Breast epithelium (tissue), 4 donors: Measurements from ENCODE around the gene ME3. TPM values are rescaled to one million over a fixed set of nuclear protein-coding genes. Genes with fewer than 3 reads are reported as not detected.

ENCODE experiments used
- DNase-seq, 2 donors: peaks; one replicate each; pipeline ENCODE4 v3.0.0-alpha.2; 2019; ENCODE audit warnings: low spot score in 2 of 2
- H3K27ac ChIP-seq, 2 donors: fragments of 200-600 bp; sonication (generic) in 1 of 2; one replicate each; pipeline ENCODE4 v1.5.1; 2016 to 2019; ENCODE audit warnings: mild to moderate bottlenecking in 1 of 2
- H3K27me3 ChIP-seq, 2 donors: fragments of 200-600 bp; sonication (generic) in 1 of 2; one replicate each; pipeline versions ENCODE4 v1.5.1 to v1.6.0; 2017 to 2019; ENCODE audit warnings: control low read depth in 1 of 2, mild to moderate bottlenecking in 1 of 2
- H3K36me3 ChIP-seq: fragments of 200-600 bp; one replicate; pipeline ENCODE4 v1.5.1; 2019
- H3K4me1 ChIP-seq, 2 donors: fragments of 200-600 bp; sonication (generic); one replicate each; pipeline ENCODE4 v1.5.1; 2016 to 2019; ENCODE audit warnings: control low read depth in 1 of 2
- H3K4me3 ChIP-seq, 3 donors: fragments of 200-600 bp; sonication (generic); 1 replicate in 2 of 3; 2 replicates in 1 of 3; pipeline ENCODE4 v1.5.1; 2016 to 2019; ENCODE audit warnings: mild to moderate bottlenecking in 3 of 3, moderate library complexity in 2 of 3
- H3K9me3 ChIP-seq, 2 donors: fragments of 200-600 bp; sonication (generic) in 1 of 2; one replicate each; pipeline ENCODE4 v1.5.1; 2016 to 2019; ENCODE audit warnings: control low read depth in 1 of 2
- POLR2A ChIP-seq: fragments of 450-650 bp; IDR thresholded peaks from one replicate; pipeline ENCODE4 v1.6.1; 2016; ENCODE audit warnings: antibody characterized with exemption, mild to moderate bottlenecking, moderate library complexity
- POLR2AphosphoS5 ChIP-seq, 3 donors: sonication (generic); formaldehyde crosslinking; IDR thresholded peaks; one replicate each; pipeline ENCODE4 v1.6.1; 2017; ENCODE audit warnings: antibody characterized with exemption in 3 of 3
- intact Hi-C: fragments of 100-400 bp; cut with DNase I; formaldehyde crosslinking; loops from one replicate; pipeline ENCODE4 v1.15.1; 2023; ENCODE audit warnings: low total_unique reads
- total RNA-seq, 3 donors: library from RNA; depleted of rRNA; stranded (reverse); fragments of >200 nt; gene quantifications; one replicate each; pipeline ENCODE4 v1.1.0, GENCODE V29; 2016
- TF ChIP-seq, protein P1 (sequence below), 3 donors: fragments of 450-650 bp; IDR thresholded peaks; one replicate each; pipeline ENCODE4 v1.5.1; 2016 to 2017; ENCODE audit warnings: antibody characterized with exemption in 3 of 3, mild to moderate bottlenecking in 3 of 3, moderate library complexity in 3 of 3

The ME3 gene
- total RNA-seq, 3 donors from 2014 or later: 53.0 to 68.5 (median 56.3) TPM

DNA sequence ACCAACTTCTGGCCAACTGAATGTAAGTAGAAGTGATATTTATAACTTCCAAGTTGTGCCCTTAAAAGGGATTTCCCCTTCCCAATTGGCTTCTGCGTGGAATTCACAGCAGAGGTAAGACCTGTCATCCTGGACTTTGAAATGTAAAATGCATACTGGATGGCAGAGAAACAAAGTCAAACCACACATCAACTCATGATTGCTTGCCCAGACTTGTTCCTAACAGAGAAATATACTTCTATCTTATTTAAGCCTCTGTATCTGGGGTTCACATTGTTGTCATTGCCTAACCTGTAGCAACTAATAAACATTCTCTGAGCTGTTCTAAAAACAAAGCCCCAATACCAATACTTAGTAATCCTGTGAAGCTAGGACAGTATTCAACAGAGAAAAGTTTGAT lies 6.2 kb downstream of the ME3 start:
- no peaks in the 10 kb centered on the region for H3K9me3 ChIP-seq
- H3K36me3 ChIP-seq: no peaks in the 10 kb centered on the region
- peaks cover 0 to 3% of the 10 kb centered on the region in 2 donors for H3K4me1 ChIP-seq
- no peak overlapping the region for H3K27ac ChIP-seq
- intact Hi-C loops: loop anchor here (5.0 kb wide), 1 partner anchor 639 kb away; no protein-coding TSS in a partner anchor
- no peak for TF ChIP-seq POLR2AphosphoS5 (IDR thresholded peaks at IDR 0.05)
- TF ChIP-seq POLR2A: no peak
- TF ChIP-seq, protein P1, sequence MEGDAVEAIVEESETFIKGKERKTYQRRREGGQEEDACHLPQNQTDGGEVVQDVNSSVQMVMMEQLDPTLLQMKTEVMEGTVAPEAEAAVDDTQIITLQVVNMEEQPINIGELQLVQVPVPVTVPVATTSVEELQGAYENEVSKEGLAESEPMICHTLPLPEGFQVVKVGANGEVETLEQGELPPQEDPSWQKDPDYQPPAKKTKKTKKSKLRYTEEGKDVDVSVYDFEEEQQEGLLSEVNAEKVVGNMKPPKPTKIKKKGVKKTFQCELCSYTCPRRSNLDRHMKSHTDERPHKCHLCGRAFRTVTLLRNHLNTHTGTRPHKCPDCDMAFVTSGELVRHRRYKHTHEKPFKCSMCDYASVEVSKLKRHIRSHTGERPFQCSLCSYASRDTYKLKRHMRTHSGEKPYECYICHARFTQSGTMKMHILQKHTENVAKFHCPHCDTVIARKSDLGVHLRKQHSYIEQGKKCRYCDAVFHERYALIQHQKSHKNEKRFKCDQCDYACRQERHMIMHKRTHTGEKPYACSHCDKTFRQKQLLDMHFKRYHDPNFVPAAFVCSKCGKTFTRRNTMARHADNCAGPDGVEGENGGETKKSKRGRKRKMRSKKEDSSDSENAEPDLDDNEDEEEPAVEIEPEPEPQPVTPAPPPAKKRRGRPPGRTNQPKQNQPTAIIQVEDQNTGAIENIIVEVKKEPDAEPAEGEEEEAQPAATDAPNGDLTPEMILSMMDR (IDR thresholded peaks at IDR 0.05): no peak
- no peak for DNase-seq
- H3K4me3 ChIP-seq: no peak overlapping the region
- H3K27me3 ChIP-seq: no peaks in the 10 kb centered on the region

DNA sequence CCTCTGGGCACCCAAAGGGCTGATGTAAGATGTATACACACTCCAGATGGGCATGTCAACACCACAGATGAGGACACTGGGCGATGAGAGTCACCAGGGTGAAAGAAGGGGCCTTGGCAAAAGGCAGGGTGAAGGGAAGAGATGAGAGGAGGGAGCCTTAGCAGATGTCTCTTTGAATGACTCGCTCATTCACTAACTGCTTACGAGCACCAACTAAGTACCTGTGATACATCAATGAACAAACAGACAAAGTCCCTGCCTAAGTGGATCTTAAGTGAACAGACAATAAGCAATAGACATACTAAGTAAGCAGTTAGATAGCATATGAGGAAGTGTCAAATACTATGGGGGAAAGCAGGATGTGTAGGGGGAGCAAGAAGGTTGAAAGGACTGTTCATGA lies 7.5 kb downstream of the ME3 start:
- intact Hi-C loops: loop anchor here (5.0 kb wide), 1 partner anchor 638 kb away; no protein-coding TSS in a partner anchor
- TF ChIP-seq, protein P1 (IDR thresholded peaks at IDR 0.05): no peak
- TF ChIP-seq POLR2AphosphoS5 (IDR thresholded peaks at IDR 0.05) (no peak), POLR2A (no peak)
- Histone ChIP-seq H3K36me3 (no peaks in the 10 kb centered on the region), H3K27me3 (no peaks in the 10 kb centered on the region), H3K9me3 (no peaks in the 10 kb centered on the region), H3K27ac (no peak overlapping the region), H3K4me1 (peaks cover 0 to 3% of the 10 kb centered on the region in 2 donors), H3K4me3 (no peak overlapping the region)
- DNase-seq: no peak

DNA sequence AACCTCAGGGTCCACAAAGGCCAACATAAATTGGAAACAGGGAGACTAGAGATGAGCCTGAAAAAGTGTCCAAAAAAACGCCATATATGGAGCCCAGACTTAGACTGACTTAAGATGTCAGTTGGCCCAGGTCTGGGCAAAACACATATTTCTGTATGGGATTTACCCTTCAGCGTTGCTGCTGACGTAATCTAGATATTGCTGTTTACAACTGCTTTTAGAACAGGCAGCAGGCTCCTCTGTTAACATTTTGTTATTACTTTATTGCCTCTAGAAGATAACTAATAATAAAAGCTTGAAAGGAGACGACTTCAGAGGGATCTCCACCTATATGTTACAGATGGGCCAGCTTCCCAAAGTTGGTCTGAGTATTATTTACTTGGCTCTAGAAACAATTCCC lies 8.7 kb downstream of the ME3 start:
- TF ChIP-seq, protein P1 (IDR thresholded peaks at IDR 0.05): no peak
- no peak for TF ChIP-seq POLR2AphosphoS5 (IDR thresholded peaks at IDR 0.05)
- no peak for TF ChIP-seq POLR2A
- Histone ChIP-seq H3K9me3 (no peaks in the 10 kb centered on the region), H3K4me1 (no peaks in the 10 kb centered on the region), H3K27me3 (no peaks in the 10 kb centered on the region), H3K4me3 (no peak overlapping the region), H3K36me3 (no peaks in the 10 kb centered on the region), H3K27ac (no peak overlapping the region)
- intact Hi-C loops: no loop called here
- DNase-seq: no peak

DNA sequence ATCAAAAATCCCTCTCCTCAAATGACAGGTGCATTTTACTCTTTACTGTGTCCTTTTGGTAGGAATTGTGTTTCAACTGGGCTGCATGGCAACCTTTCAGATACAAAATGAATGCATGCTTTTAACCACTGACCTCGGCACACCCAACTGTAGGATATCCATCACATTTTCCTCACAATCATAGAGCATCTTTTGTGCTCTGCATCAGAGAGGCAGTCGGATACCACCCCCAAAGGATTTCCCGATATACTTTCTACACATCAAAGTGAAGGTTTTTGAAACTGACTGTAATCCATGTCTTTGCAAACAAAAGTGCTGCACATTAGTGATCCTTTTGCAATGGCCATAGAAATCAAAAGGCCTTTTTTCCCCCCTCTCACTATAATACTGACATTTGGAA lies 9.1 kb downstream of the ME3 start:
- H3K27me3 ChIP-seq: no peaks in the 10 kb centered on the region
- no peak for TF ChIP-seq POLR2AphosphoS5 (IDR thresholded peaks at IDR 0.05)
- TF ChIP-seq, protein P1 (IDR thresholded peaks at IDR 0.05): no peak
- TF ChIP-seq POLR2A: no peak
- H3K4me3 ChIP-seq: no peak overlapping the region
- no peaks in the 10 kb centered on the region for H3K36me3 ChIP-seq
- H3K4me1 ChIP-seq: no peaks in the 10 kb centered on the region
- H3K9me3 ChIP-seq: no peaks in the 10 kb centered on the region
- intact Hi-C loops: no loop called here
- H3K27ac ChIP-seq: no peak overlapping the region
- DNase-seq: no peak

DNA sequence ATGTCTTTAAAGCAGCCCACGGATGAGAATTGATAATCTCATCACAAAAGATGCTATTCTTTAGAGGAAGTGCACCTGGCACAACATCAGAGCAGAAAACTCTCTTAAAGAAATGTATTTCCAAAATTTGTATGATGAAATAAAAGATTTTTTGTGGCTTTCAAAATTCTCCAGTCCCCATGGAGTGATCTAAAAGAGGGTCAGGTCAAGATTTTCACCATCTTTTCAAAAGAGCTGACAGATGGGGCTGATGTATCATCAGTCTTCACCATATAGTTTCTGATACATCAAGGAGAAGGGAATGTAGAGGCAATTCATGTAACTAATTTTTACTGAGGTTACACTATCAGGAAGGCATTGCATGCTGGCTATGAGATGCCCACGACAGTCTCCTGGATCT lies 11.7 kb downstream of the ME3 start:
- no peaks in the 10 kb centered on the region for H3K27me3 ChIP-seq

More for the DNA sequence above, 11.7 kb downstream of the ME3 start:
- TF ChIP-seq, protein P1 (IDR thresholded peaks at IDR 0.05): no peak
- TF ChIP-seq POLR2A: no peak
- no peak for TF ChIP-seq POLR2AphosphoS5 (IDR thresholded peaks at IDR 0.05)
- Histone ChIP-seq H3K9me3 (no peaks in the 10 kb centered on the region), H3K4me1 (no peaks in the 10 kb centered on the region), H3K27ac (no peak overlapping the region), H3K4me3 (no peak overlapping the region), H3K36me3 (no peaks in the 10 kb centered on the region)
- DNase-seq: no peak
- intact Hi-C loops: no loop called here
